ENCODE results near the gene DLAT.

DNA sequence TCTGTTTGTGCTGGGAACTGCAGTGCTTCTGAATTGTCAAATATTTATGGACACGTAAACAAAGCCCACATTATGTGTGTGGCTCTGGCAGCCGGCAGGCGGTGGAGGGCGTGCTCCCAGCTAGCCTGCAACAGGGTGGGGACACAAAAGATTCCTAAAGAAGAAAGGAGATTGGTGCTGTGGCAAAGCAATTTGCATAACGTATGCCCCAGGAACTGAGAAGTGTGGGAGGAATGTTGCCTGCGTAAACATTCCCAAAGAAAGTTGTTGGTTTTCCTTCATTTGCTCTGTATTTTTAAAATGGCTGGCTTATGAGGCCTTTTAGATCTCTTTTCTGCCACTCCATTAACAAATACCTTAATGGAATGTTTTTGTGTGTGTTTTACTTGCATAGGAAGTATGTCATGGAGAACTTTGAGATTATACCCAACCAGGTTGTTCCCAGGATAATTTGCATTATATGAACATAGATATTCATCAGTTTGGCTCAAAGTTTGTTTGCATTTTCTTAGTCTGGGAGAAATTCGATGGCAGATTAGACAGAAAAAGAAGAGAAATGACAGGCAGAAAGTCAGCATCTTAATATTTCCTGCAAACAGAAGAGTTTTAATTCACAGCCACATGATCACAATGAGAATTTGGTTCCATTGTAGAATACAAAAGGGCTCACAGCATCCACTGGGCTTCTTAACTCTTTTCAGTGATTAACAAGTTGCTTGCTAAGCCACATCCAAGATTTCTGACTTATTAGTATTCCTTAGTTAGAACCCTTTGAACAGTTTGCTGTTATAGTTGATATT, 41.8 kb upstream of the DLAT start:
- no peak for TF ChIP-seq EZH2 (IDR thresholded peaks at IDR 0.05; ENCODE audit: insufficient read depth, low read length)
- TF ChIP-seq, protein P1, sequence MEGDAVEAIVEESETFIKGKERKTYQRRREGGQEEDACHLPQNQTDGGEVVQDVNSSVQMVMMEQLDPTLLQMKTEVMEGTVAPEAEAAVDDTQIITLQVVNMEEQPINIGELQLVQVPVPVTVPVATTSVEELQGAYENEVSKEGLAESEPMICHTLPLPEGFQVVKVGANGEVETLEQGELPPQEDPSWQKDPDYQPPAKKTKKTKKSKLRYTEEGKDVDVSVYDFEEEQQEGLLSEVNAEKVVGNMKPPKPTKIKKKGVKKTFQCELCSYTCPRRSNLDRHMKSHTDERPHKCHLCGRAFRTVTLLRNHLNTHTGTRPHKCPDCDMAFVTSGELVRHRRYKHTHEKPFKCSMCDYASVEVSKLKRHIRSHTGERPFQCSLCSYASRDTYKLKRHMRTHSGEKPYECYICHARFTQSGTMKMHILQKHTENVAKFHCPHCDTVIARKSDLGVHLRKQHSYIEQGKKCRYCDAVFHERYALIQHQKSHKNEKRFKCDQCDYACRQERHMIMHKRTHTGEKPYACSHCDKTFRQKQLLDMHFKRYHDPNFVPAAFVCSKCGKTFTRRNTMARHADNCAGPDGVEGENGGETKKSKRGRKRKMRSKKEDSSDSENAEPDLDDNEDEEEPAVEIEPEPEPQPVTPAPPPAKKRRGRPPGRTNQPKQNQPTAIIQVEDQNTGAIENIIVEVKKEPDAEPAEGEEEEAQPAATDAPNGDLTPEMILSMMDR (IDR thresholded peaks at IDR 0.05; ENCODE audit: insufficient read depth, low read depth, low read length): no peak

Data from astrocyte (in vitro differentiated cells and primary cell).